GM12864 (cell line): ENCODE data around the gene RELN.
A peak's percentile ranks its signal among the peaks of the same experiment; 100 is the strongest.

ENCODE experiments used
- DNase-seq: peaks from one replicate; pipeline ENCODE4 v3.0.0-alpha.2; 2011; ENCODE audit warnings: low read depth
- H3K4me3 ChIP-seq: 2 replicates; pipeline ENCODE4 v1.5.1; 2011; ENCODE audit warnings: mild to moderate bottlenecking, low read depth, low read length, control low read depth
- CTCF ChIP-seq: IDR thresholded peaks from 2 replicates; pipeline ENCODE4 v1.5.1; 2011; ENCODE audit warnings: low read depth, mild to moderate bottlenecking, moderate library complexity, low read length, control low read depth, inconsistent platforms; ENCODE audit errors: missing control alignments

Gene RELN

DNA sequence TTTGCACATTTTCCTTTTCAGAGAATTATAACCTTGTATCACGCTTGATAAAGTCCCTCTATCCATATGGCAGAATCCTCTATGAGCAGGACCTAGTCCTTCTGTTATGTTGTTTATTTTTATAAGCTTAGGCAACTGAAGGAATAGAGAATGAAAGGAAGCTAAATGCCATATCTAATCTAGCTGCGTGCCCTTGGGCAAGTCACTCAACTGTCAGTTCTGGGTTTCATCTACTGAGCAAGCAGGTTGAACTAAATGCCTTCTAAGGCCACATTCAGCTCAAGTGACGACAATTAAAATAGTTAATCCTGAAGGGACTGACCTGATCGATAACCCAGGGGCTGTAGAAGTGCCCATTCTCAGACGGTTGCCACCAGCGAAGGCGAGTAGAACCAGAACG, 449.6 kb downstream of the RELN start:
- DNase-seq, result no peak
- TF ChIP-seq CTCF, result no peak

GRCh38 chr7:103538964-103539709, 450.3 kb downstream of the RELN start:
- H3K4me3 ChIP-seq, result no peak overlapping the region
- no peak for TF ChIP-seq CTCF
- DNase-seq, result no peak

More for the DNA sequence above, 449.6 kb downstream of the RELN start:
- no peak overlapping the region for H3K4me3 ChIP-seq

DNA sequence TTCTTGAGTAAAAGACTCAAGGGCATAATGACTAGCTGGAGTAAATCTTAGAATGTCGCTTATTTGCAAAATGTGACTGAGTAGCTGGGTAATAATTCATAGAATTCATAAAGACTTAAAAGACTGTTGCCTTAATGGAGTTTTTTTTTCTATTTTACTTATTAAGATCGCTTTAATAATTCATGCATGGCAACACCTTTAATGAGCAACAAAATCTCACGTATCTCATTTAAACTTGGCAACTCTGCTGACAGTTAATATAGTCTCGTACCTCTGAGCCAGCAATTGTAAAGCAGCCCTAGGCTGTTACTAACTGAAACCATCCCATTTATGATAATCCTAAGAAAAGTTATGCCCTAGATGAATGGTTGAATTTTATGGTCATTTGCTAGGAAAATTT, 455.7 kb downstream of the RELN start:
- TF ChIP-seq CTCF, result no peak
- DNase-seq, result no peak
- no peak overlapping the region for H3K4me3 ChIP-seq

GRCh38 chr7:103532955-103533354, 456.5 kb downstream of the RELN start:
- no peak for DNase-seq
- no peak for TF ChIP-seq CTCF
- H3K4me3 ChIP-seq, result no peak overlapping the region

DNA sequence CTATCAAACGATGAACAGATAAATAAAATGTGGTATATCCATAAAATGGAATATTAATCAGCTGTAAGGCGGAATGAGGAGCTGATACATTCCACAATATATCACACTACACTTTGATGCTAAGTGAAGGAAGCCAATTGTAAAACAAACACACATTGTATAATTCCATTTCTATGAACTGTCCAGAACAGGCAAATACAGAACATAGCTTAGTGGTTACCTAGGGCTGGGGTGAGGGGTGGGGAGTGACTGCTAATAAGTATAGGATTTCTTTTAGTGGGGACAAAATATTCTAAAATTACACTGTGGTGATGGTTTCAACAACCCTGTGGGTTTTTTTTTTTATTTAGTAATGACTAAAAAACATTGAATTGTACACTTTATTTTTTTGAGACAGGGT, 461.3 kb downstream of the RELN start:
- no peak for TF ChIP-seq CTCF
- no peak overlapping the region for H3K4me3 ChIP-seq
- no peak for DNase-seq

GRCh38 chr7:103525937-103526336, 463.5 kb downstream of the RELN start:
- no peak overlapping the region for H3K4me3 ChIP-seq
- no peak for DNase-seq
- no peak for TF ChIP-seq CTCF

- peak; percentile 1 for DNase-seq
- TF ChIP-seq CTCF, result peak; percentile 34
- no peak overlapping the region for H3K4me3 ChIP-seq
Observed at GRCh38 chr7:103524042-103524907, 465.2 kb downstream of the RELN start.
